HL-60/S4 treated with retinoic acid at 250 ng/mL for 4 days and 3 days (cell line): ENCODE results near the gene TNFRSF21.

ENCODE experiments used
- in situ Hi-C: fragments of 300-500 bp; cut with MboI; formaldehyde crosslinking; loops from 2 replicates; pipeline ENCODE4 v1.7.0; 2022; ENCODE audit warnings: low sequenced_read_pairs

TNFRSF21 gene

DNA sequence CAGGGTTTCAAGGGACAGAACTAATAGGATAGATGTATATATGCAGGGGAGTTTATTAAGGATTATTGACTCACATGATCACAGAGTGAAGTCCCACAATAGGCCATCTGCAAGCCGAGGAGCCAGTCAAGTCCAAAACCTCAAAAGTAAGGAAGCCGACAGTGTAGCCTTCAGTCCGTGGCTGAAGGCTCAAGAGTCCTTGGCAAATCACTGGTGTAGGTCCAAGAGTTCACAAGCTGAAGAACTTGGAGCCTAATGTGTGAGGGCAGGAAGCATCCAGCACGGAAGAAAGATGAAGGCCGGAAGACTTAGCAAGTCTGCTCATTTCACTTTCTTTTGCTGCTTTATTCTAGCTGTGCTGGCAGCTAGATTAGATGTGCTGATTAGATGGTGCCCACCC, 128.0 kb downstream of the TNFRSF21 start:
- in situ Hi-C loops, result no loop called here
